HepG2 (cell line): ENCODE results near the gene LSM10. TPM values are rescaled to one million over a fixed set of nuclear protein-coding genes. Genes with fewer than 3 reads are reported as not detected.

Experiments used
- ARID3A ChIP-seq: IDR thresholded peaks from 2 replicates; pipeline ENCODE4 v1.6.1; 2012; ENCODE audit warnings: low read depth, low read length, improper control_type of control experiment
- CBX1 ChIP-seq: IDR thresholded peaks from one replicate; pipeline ENCODE4 v1.6.1; 2016; ENCODE audit warnings: antibody characterized with exemption, low read depth
- DPF2 ChIP-seq: sonication (generic); formaldehyde crosslinking; IDR thresholded peaks from 2 replicates; pipeline ENCODE4 v1.4.0; 2020; ENCODE audit warnings: mild to moderate bottlenecking, low read depth, missing genetic modification reagents, borderline replicate concordance
- MED8 ChIP-seq: sonication (generic); formaldehyde crosslinking; IDR thresholded peaks from 2 replicates; pipeline ENCODE4 v1.8.1; 2023; ENCODE audit warnings: mild to moderate bottlenecking, missing genetic modification reagents; ENCODE audit not compliant: insufficient replicate concordance
- MXI1 ChIP-seq: IDR thresholded peaks from 3 replicates; pipeline ENCODE4 v1.6.1; 2012; ENCODE audit warnings: low read depth, low read length, inconsistent platforms, borderline replicate concordance
- PAXIP1 ChIP-seq: sonication (generic); formaldehyde crosslinking; conservative IDR thresholded peaks from 2 replicates; pipeline ENCODE4 v1.4.0; 2020; ENCODE audit warnings: mild to moderate bottlenecking, missing genetic modification reagents, moderate library complexity
- POLR2AphosphoS5 ChIP-seq: IDR thresholded peaks from 2 replicates; pipeline ENCODE4 v1.6.1; 2012; ENCODE audit warnings: low read depth, low read length
- PRMT3 ChIP-seq: sonication (generic); formaldehyde crosslinking; IDR thresholded peaks from 2 replicates; pipeline ENCODE4 v1.8.1; 2022; ENCODE audit warnings: low read depth, mild to moderate bottlenecking, moderate library complexity, missing genetic modification reagents, borderline replicate concordance
- SP2 ChIP-seq: sonication (generic); formaldehyde crosslinking; IDR thresholded peaks from 2 replicates; pipeline ENCODE4 v1.5.1; 2020; ENCODE audit warnings: mild to moderate bottlenecking, missing genetic modification reagents
- SRSF1 ChIP-seq: fragments of 200-400 bp; formaldehyde crosslinking; optimal IDR thresholded peaks from 2 replicates; pipeline ENCODE3; 2017; ENCODE audit warnings: mild to moderate bottlenecking, low read depth, low read length, moderate library complexity
- TEAD2 ChIP-seq: sonication (generic); formaldehyde crosslinking; IDR thresholded peaks from 2 replicates; pipeline ENCODE4 v1.9.0; 2021; ENCODE audit warnings: missing genetic modification reagents
- ZBED4 ChIP-seq: sonication (generic); formaldehyde crosslinking; IDR thresholded peaks from 2 replicates; pipeline ENCODE4 v1.4.0; 2020; ENCODE audit warnings: missing genetic modification reagents, borderline replicate concordance
- ZBTB33 ChIP-seq: sonication (generic); formaldehyde crosslinking; IDR thresholded peaks from 2 replicates; pipeline ENCODE4 v1.4.0; 2020; ENCODE audit warnings: missing genetic modification reagents
- ZNF556 ChIP-seq: sonication (generic); formaldehyde crosslinking; IDR thresholded peaks from 2 replicates; pipeline ENCODE4 v1.4.0; 2020; ENCODE audit warnings: mild to moderate bottlenecking, missing genetic modification reagents, borderline replicate concordance
- polyA plus RNA-seq, 8 experiments: library from polyadenylated mRNA; depleted of rRNA in 3 of 8; stranded (reverse) in 7 of 8; unstranded in 1 of 8; fragments of >200 nt; fragmentation: Illumina TruSeq in 4 of 8; extraction: Trizol in 4 of 8; gene quantifications; 2 replicates each; pipeline versions ENCODE4 v1.2.1 to v1.2.3, GENCODE V29; 2011 to 2016; ENCODE audit warnings: low read depth in 4 of 8, missing spikeins in 1 of 8, mixed read lengths in 1 of 8; ENCODE audit not compliant: insufficient read depth in 1 of 8
- total RNA-seq, 5 experiments: library from RNA; depleted of rRNA; stranded (reverse); fragments of >200 nt; fragmentation: Illumina TruSeq; extraction: Trizol; gene quantifications; 2 replicates each; pipeline ENCODE4 v1.2.3, GENCODE V29; 2016; ENCODE audit warnings: low read depth in 1 of 5

Gene LSM10
- total and polyA plus RNA-seq, 2 of the 13 experiments (the other 11 are each of a cell fraction or from before 2014, with no cell fraction given), result 14.0 to 52.0 TPM

- TF ChIP-seq PAXIP1 (no peak; the same call in 1 of the 2 replicates), CBX1 (no peak), ZBED4 (CRISPR knock-in tag) (no peak), POLR2AphosphoS5 (no peak), DPF2 (CRISPR knock-in tag) (no peak), ZBTB33 (CRISPR knock-in tag) (no peak), MXI1 (no peak), SRSF1 (peak; percentile 9), SP2 (no peak), TEAD2 (CRISPR knock-in tag) (no peak), PRMT3 (CRISPR knock-in tag) (no peak), ZNF556 (no peak), MED8 (CRISPR knock-in tag) (no peak), ARID3A (no peak)
Measured at GRCh38 chr1:36401602-36402503, 4.1 kb upstream of the LSM10 start (continued).
